GM23338 (cell line): Measurements from ENCODE around the gene TMEM179. TPM values are rescaled to one million over a fixed set of nuclear protein-coding genes. Genes with fewer than 3 reads are reported as not detected.

Experiments used
- ATAC-seq: fragments of 200-7000 bp; cut with Tn5 transposase; 3 replicates; pipeline ENCODE4 v1.9.1; 2020
- DNase-seq: peaks from one replicate; pipeline ENCODE4 v3.0.0-alpha.2; 2015; ENCODE audit warnings: low spot score
- H2AFZ ChIP-seq: fragments of 200-600 bp; sonication (generic); 2 replicates; pipeline ENCODE4 v1.8.0; 2016; ENCODE audit warnings: antibody characterized with exemption, mild to moderate bottlenecking, moderate library complexity
- H3F3A ChIP-seq: fragments of 200-600 bp; sonication (generic); replicated peaks from 2 replicates; pipeline ENCODE4 v1.8.0; 2017; ENCODE audit warnings: antibody characterized with exemption, mixed run types, low read depth
- H3K27ac ChIP-seq: fragments of 200-600 bp; sonication (generic); 2 replicates; pipeline ENCODE4 v1.6.1; 2016; ENCODE audit warnings: low read depth
- H3K27me3 ChIP-seq: fragments of 200-600 bp; sonication (generic); 2 replicates; pipeline ENCODE4 v1.8.0; 2016; ENCODE audit warnings: mild to moderate bottlenecking, mixed run types, moderate library complexity; ENCODE audit not compliant: insufficient read depth
- H3K36me3 ChIP-seq: fragments of 200-600 bp; sonication (generic); 2 replicates; pipeline ENCODE4 v1.8.0; 2016; ENCODE audit warnings: mild to moderate bottlenecking; ENCODE audit not compliant: insufficient read depth
- H3K4me1 ChIP-seq: fragments of 200-600 bp; sonication (generic); 2 replicates; pipeline ENCODE4 v1.8.0; 2016; ENCODE audit warnings: mild to moderate bottlenecking, moderate library complexity; ENCODE audit not compliant: insufficient read depth
- H3K4me2 ChIP-seq: fragments of 200-600 bp; sonication (generic); 2 replicates; pipeline ENCODE4 v1.7.1; 2017; ENCODE audit warnings: mixed run types
- H3K4me3 ChIP-seq: fragments of 200-600 bp; sonication (generic); 2 replicates; pipeline ENCODE4 v1.6.1; 2016; ENCODE audit warnings: mixed run types
- H3K79me2 ChIP-seq: fragments of 200-600 bp; sonication (generic); replicated peaks from 2 replicates; pipeline ENCODE4 v1.8.0; 2017; ENCODE audit warnings: mild to moderate bottlenecking; ENCODE audit not compliant: insufficient read depth
- H3K9me2 ChIP-seq: fragments of 200-600 bp; sonication (generic); 2 replicates; pipeline ENCODE4 v1.8.0; 2017; ENCODE audit not compliant: insufficient read depth
- H4K20me1 ChIP-seq: fragments of 200-600 bp; sonication (generic); replicated peaks from 2 replicates; pipeline ENCODE4 v1.8.0; 2017; ENCODE audit warnings: mild to moderate bottlenecking; ENCODE audit not compliant: insufficient read depth
- H3K27ac Mint-ChIP-seq: 2 replicates; pipeline ENCODE4 v1.8.0; 2020; ENCODE audit warnings: inconsistent platforms, mild to moderate bottlenecking, moderate library complexity, mixed read lengths
- H3K27me3 Mint-ChIP-seq: 3 replicates; pipeline ENCODE4 v1.8.0; 2022; ENCODE audit warnings: low read depth, mild to moderate bottlenecking, moderate library complexity, mixed read lengths, inconsistent platforms; ENCODE audit not compliant: insufficient read depth, poor library complexity
- H3K36me3 Mint-ChIP-seq: 3 replicates; pipeline ENCODE4 v1.8.0; 2021; ENCODE audit warnings: low read depth, mild to moderate bottlenecking, inconsistent platforms, moderate library complexity, mixed read lengths
- H3K4me1 Mint-ChIP-seq: 3 replicates; pipeline ENCODE4 v1.8.0; 2020; ENCODE audit warnings: mild to moderate bottlenecking, inconsistent platforms, mixed read lengths
- H3K4me3 Mint-ChIP-seq: 3 replicates; pipeline ENCODE4 v1.8.0; 2021; ENCODE audit warnings: moderate library complexity, mild to moderate bottlenecking, inconsistent platforms, mixed read lengths
- H3K9me3 Mint-ChIP-seq: 3 replicates; pipeline ENCODE4 v1.8.0; 2020; ENCODE audit warnings: moderate library complexity, mild to moderate bottlenecking, inconsistent platforms, mixed read lengths
- CREB1 ChIP-seq: fragments of 250-450 bp; sonication (Bioruptor Pico); IDR thresholded peaks from 2 replicates; pipeline ENCODE4 v1.5.0; 2020; ENCODE audit warnings: low read depth, mild to moderate bottlenecking, moderate library complexity
- EZH2phosphoT487 ChIP-seq: fragments of 200-600 bp; sonication (generic); IDR thresholded peaks from one replicate; pipeline ENCODE4 v1.8.1; 2018; ENCODE audit warnings: antibody characterized with exemption; ENCODE audit not compliant: unreplicated experiment
- JUNB ChIP-seq: IDR thresholded peaks from one replicate; pipeline ENCODE4 v1.6.1; 2016; ENCODE audit warnings: antibody characterized with exemption; ENCODE audit not compliant: unreplicated experiment
- ZNF114 ChIP-seq: fragments of 250-450 bp; sonication (Bioruptor Pico); IDR thresholded peaks from 2 replicates; pipeline ENCODE4 v1.5.0; 2020; ENCODE audit warnings: mild to moderate bottlenecking, moderate library complexity
- ZNF331 ChIP-seq: fragments of 250-450 bp; sonication (Bioruptor Pico); IDR thresholded peaks from 2 replicates; pipeline ENCODE4 v1.5.0; 2020; ENCODE audit warnings: low read depth, mild to moderate bottlenecking, moderate library complexity
- polyA plus RNA-seq: library from polyadenylated mRNA; unstranded; fragments of >200 nt; fragmentation: Nextera tagmentation; extraction: Ambion mirVana; gene quantifications from 2 replicates; pipeline ENCODE4 v1.2.1, GENCODE V29; 2016
- total RNA-seq: library from RNA; depleted of rRNA; stranded (reverse); fragments of >200 nt; shearing (Covaris generic); gene quantifications from 2 replicates; pipeline ENCODE4 v1.2.3, GENCODE V29; 2014
- TF ChIP-seq, protein P1 (sequence below), 2 experiments: fragments of 200-600 bp in 1 of 2; sonication (generic) in 1 of 2; conservative IDR thresholded peaks; 2 replicates each; pipeline versions ENCODE4 v1.5.1 to v1.6.1; 2016 to 2017; ENCODE audit warnings: antibody characterized with exemption in 2 of 2, low read depth in 2 of 2, mild to moderate bottlenecking in 2 of 2, moderate library complexity in 1 of 2
- TF ChIP-seq, protein P2 (sequence below): IDR thresholded peaks from 2 replicates; pipeline ENCODE4 v1.6.1; 2016; ENCODE audit warnings: antibody characterized with exemption

Gene TMEM179
- total and polyA plus RNA-seq, 2 experiments from 2014 or later, result 1.0 to 4.8 TPM

DNA sequence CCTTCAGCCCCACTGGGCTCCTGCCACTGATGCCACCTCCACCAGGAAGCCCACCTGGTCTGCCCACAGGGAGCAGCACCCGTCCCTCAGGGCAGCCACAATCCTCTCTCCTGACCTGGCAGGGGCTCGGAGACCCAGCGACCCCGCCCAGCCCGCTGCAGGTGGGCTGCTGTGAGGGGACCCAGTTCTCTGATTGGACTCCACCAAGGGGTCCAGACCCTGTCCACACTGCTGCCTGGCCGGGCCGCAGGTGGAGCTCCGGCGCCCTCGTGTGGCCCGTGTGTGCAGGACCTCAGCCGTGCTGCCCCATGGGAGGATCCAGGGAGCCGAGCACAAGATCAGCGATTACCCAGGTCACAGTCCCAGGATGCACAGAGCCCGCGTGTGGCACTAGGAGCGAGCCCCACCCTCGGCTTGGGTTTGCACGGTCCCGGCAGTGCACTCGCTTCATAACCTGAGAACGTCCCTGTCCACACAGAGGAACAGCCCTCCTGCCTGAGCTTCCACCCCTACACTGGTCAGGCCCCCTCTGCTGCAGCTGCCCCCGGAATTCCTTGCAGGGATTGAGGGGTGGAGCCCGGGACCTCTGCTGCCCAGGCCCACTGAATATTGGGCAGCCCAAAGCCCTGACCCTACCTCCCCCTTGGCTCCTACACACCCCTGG is 35.4 kb upstream of the TMEM179 start:
- H3K4me3 Mint-ChIP-seq, result peak overlapping the region; percentile 37; the same call in 2 of the 3 replicates
- H3K27me3 Mint-ChIP-seq, result peaks cover 5% of the 10 kb centered on the region
- DNase-seq, result peak; percentile 89
- ATAC-seq, result peak; percentile 99
- H4K20me1 ChIP-seq, result no peaks in the 10 kb centered on the region
- TF ChIP-seq, protein P1, sequence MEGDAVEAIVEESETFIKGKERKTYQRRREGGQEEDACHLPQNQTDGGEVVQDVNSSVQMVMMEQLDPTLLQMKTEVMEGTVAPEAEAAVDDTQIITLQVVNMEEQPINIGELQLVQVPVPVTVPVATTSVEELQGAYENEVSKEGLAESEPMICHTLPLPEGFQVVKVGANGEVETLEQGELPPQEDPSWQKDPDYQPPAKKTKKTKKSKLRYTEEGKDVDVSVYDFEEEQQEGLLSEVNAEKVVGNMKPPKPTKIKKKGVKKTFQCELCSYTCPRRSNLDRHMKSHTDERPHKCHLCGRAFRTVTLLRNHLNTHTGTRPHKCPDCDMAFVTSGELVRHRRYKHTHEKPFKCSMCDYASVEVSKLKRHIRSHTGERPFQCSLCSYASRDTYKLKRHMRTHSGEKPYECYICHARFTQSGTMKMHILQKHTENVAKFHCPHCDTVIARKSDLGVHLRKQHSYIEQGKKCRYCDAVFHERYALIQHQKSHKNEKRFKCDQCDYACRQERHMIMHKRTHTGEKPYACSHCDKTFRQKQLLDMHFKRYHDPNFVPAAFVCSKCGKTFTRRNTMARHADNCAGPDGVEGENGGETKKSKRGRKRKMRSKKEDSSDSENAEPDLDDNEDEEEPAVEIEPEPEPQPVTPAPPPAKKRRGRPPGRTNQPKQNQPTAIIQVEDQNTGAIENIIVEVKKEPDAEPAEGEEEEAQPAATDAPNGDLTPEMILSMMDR (conservative IDR thresholded peaks at IDR 0.05; ENCODE audit: low read depth in 2 of 2), result peak; percentile 90 to 99
- TF ChIP-seq ZNF331 (CRISPR knock-in tag), result no peak
- no peaks in the 10 kb centered on the region for H3K27me3 ChIP-seq
- H3K27ac Mint-ChIP-seq, result no peak overlapping the region
- peaks cover 8% of the 10 kb centered on the region for H3K4me1 Mint-ChIP-seq
- no peaks in the 10 kb centered on the region for H3K9me2 ChIP-seq
- no peaks in the 10 kb centered on the region for H3F3A ChIP-seq
- H3K36me3 Mint-ChIP-seq, result no peaks in the 10 kb centered on the region
- H2AFZ ChIP-seq, result peak overlapping the region; percentile 94
- H3K4me3 ChIP-seq, result peak overlapping the region; percentile 30; the same call in 1 of the 2 replicates
- H3K4me2 ChIP-seq, result no peak overlapping the region
- no peak overlapping the region for H3K27ac ChIP-seq
- peaks cover 5% of the 10 kb centered on the region for H3K9me3 Mint-ChIP-seq
- no peaks in the 10 kb centered on the region for H3K79me2 ChIP-seq
- no peaks in the 10 kb centered on the region for H3K36me3 ChIP-seq
- H3K4me1 ChIP-seq, result no peaks in the 10 kb centered on the region

DNA sequence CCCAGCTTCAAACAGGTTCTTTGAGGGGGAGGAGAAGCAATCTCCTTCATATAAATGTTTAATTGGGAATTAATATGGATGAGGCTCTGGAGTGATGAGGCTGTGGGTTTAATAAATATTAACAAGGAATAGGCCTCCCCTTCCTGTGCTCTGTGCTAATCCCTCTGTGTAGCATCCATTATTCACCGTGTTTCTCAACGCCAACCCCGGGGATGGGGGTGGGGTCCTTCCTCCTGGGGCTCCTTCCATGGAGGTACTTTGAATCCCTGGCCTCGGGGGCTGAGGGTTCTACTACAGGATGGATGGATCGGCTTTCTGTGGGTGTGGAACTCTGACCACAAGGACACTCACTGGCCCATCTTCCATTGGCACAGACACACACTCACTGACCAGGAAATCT is 34.9 kb upstream of the TMEM179 start:
- H3K27me3 Mint-ChIP-seq, result peaks cover 5% of the 10 kb centered on the region
- Histone ChIP-seq H3K4me1 (no peaks in the 10 kb centered on the region), H3K27ac (no peak overlapping the region), H3K4me2 (no peak overlapping the region), H3K4me3 (no peak overlapping the region), H3K36me3 (no peaks in the 10 kb centered on the region), H3F3A (no peaks in the 10 kb centered on the region), H3K27me3 (no peaks in the 10 kb centered on the region), H2AFZ (peak overlapping the region; percentile 90), H3K9me2 (no peaks in the 10 kb centered on the region), H4K20me1 (no peaks in the 10 kb centered on the region), H3K79me2 (no peaks in the 10 kb centered on the region)
- peaks cover 3% of the 10 kb centered on the region; the same call in 2 of the 3 replicates for H3K4me1 Mint-ChIP-seq
- TF ChIP-seq ZNF331 (CRISPR knock-in tag), result no peak
- no peak for TF ChIP-seq JUNB
- TF ChIP-seq ZNF114, result no peak
- no peaks in the 10 kb centered on the region for H3K36me3 Mint-ChIP-seq
- ATAC-seq (no peak), DNase-seq (no peak)
- H3K4me3 Mint-ChIP-seq, result no peak overlapping the region
- H3K9me3 Mint-ChIP-seq, result no peaks in the 10 kb centered on the region; the same call in 2 of the 3 replicates
- no peak overlapping the region for H3K27ac Mint-ChIP-seq

DNA sequence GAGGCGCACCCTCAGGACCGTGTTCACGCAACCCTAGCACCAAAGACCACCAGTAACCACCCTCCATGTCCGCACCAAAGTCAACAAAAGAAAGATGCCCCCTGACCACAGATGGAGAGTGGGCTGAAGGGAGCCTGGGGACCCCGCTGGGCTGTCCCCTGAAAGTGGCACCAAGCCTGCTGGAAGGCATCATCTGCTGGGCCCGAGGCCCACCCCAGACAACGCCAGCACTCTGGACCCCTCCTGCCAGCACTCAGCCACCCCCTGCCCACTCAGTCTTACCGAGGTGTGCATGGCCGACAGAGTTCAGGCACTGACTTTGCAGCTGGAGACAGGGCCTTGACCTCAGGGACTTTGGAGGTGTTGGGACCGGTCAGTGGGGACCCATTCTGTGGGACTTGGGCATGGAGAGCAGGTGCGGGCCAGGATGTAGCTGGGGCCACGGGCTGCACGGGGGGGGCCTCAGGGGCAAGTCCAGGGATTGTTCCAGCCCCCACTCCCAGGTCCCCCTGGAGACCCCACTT is 34.4 kb upstream of the TMEM179 start:
- Histone ChIP-seq H2AFZ (no peak overlapping the region), H3K79me2 (no peaks in the 10 kb centered on the region), H3K4me3 (no peak overlapping the region), H3K4me1 (no peaks in the 10 kb centered on the region), H4K20me1 (no peaks in the 10 kb centered on the region), H3K4me2 (no peak overlapping the region), H3K27ac (no peak overlapping the region), H3F3A (no peaks in the 10 kb centered on the region), H3K27me3 (no peaks in the 10 kb centered on the region), H3K9me2 (no peaks in the 10 kb centered on the region), H3K36me3 (no peaks in the 10 kb centered on the region)
- Mint-ChIP-seq H3K9me3 (no peaks in the 10 kb centered on the region; the same call in 2 of the 3 replicates), H3K4me1 (peaks cover 3% of the 10 kb centered on the region; the same call in 2 of the 3 replicates), H3K36me3 (no peaks in the 10 kb centered on the region), H3K27me3 (peaks cover 5% of the 10 kb centered on the region), H3K27ac (no peak overlapping the region), H3K4me3 (no peak overlapping the region)
- ATAC-seq, result no peak
- no peak for TF ChIP-seq EZH2phosphoT487
- TF ChIP-seq CREB1, result no peak
- TF ChIP-seq, protein P1 (conservative IDR thresholded peaks at IDR 0.05; ENCODE audit: low read depth in 2 of 2), result no peak
- TF ChIP-seq, protein P2, sequence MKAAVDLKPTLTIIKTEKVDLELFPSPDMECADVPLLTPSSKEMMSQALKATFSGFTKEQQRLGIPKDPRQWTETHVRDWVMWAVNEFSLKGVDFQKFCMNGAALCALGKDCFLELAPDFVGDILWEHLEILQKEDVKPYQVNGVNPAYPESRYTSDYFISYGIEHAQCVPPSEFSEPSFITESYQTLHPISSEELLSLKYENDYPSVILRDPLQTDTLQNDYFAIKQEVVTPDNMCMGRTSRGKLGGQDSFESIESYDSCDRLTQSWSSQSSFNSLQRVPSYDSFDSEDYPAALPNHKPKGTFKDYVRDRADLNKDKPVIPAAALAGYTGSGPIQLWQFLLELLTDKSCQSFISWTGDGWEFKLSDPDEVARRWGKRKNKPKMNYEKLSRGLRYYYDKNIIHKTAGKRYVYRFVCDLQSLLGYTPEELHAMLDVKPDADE, result no peak
- no peak for DNase-seq
